ENCODE results near the gene NOL8.

- TF ChIP-seq CTCF (IDR thresholded peaks at IDR 0.05) (no peak), POLR2A (IDR thresholded peaks at IDR 0.05) (no peak)
Observed at GRCh38 chr9:92299116-92299515, 26.0 kb downstream of the NOL8 start.
